ENCODE data around the gene PIGS. TPM values are rescaled to one million over a fixed set of nuclear protein-coding genes. Genes with fewer than 3 reads are reported as not detected.

PIGS gene
- total and polyA plus RNA-seq, 5 donors, result 16.6 to 41.8 (median 40.1) TPM

DNA sequence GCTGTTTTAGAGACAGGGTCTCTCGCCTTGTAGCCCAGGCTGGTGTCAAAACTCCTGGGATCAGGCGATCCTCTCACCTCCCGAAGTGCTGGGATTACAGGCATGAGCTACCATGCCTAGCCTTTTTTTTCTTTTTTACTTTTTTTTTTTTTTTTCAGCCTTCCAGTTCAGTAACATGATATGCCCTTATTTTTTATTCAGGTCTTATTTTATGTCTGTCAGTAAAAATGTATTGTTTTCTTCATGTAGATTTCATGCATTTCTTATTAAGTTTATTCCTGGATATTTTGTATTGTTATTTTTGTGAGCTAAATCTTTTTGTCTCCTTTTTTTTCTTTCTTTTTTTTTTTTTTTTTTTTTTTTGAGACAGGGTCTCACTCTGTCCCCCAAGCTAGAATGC, 67.9 kb downstream of the PIGS start:
- 66% methylated on average over 3 of the region's 3 CpGs for WGBS
- Histone ChIP-seq H3K9me3 (ENCODE audit: control insufficient read depth, low read length) (no peaks in the 10 kb centered on the region), H3K4me3 (ENCODE audit: low read length) (no peak overlapping the region), H3K27ac (ENCODE audit: low read length) (no peak overlapping the region), H3K4me1 (ENCODE audit: control insufficient read depth, insufficient read depth, low read length) (no peaks in the 10 kb centered on the region), H3K27me3 (ENCODE audit: control insufficient read depth, insufficient read depth) (no peaks in the 10 kb centered on the region)
- DNase-seq, result no peak
- intact Hi-C loops (cut with DNase I), result no loop called here
- no peak for ATAC-seq

Other genes with a start within 250 kb of the PIGS start
- 10 to 100 TPM; 20.6 to 22.8 (median 21.3) TPM for gene IFT20, start 236.1 kb downstream of the PIGS start, total RNA-seq
- 27.0 TPM for gene IFT20, start 236.1 kb downstream of the PIGS start, polyA plus RNA-seq
- gene TNFAIP1, start 235.8 kb downstream of the PIGS start, total RNA-seq, result 10 to 100 TPM; 33.3 to 72.3 (median 34.7) TPM
- gene TNFAIP1, start 235.8 kb downstream of the PIGS start, polyA plus RNA-seq, result 20.1 TPM
- 10 to 100 TPM; 97.1 to 99.8 (median 98.6) TPM for gene POLDIP2, start 214.0 kb downstream of the PIGS start, total RNA-seq
- 95.6 TPM for gene POLDIP2, start 214.0 kb downstream of the PIGS start, polyA plus RNA-seq
- not detected for gene SEBOX, start 206.3 kb downstream of the PIGS start, total RNA-seq
- not detected for gene SEBOX, start 206.3 kb downstream of the PIGS start, polyA plus RNA-seq
- gene VTN, start 201.2 kb downstream of the PIGS start, total RNA-seq, result 10 to 100 TPM in 1 of 4 donors, 1 to 10 TPM in 3; 3.8 to 10.5 (median 4.1) TPM
- gene VTN, start 201.2 kb downstream of the PIGS start, polyA plus RNA-seq, result 3.8 TPM
- gene SARM1, start 199.8 kb downstream of the PIGS start, total RNA-seq, result 1 to 10 TPM; 5.8 to 8.9 (median 7.1) TPM
- gene SARM1, start 199.8 kb downstream of the PIGS start, polyA plus RNA-seq, result 4.0 TPM
- 1 to 10 TPM; 5.3 to 9.2 (median 7.6) TPM for gene SLC46A1, start 165.3 kb downstream of the PIGS start, total RNA-seq
- 3.0 TPM for gene SLC46A1, start 165.3 kb downstream of the PIGS start, polyA plus RNA-seq
- gene SLC13A2, start 97.9 kb downstream of the PIGS start, total RNA-seq, result not detected
- not detected for gene SLC13A2, start 97.9 kb downstream of the PIGS start, polyA plus RNA-seq
- not detected for gene FOXN1, start 65.2 kb downstream of the PIGS start, total RNA-seq
- not detected for gene FOXN1, start 65.2 kb downstream of the PIGS start, polyA plus RNA-seq
- 10 to 100 TPM; 14.0 to 28.8 (median 21.0) TPM for gene UNC119, start 18.9 kb downstream of the PIGS start, total RNA-seq
- gene UNC119, start 18.9 kb downstream of the PIGS start, polyA plus RNA-seq, result 22.8 TPM
- 100 to 1,000 TPM; 191 to 390 (median 276) TPM for gene ALDOC, start 5.4 kb upstream of the PIGS start, total RNA-seq
- 283 TPM for gene ALDOC, start 5.4 kb upstream of the PIGS start, polyA plus RNA-seq
- gene SPAG5, start 27.5 kb upstream of the PIGS start, total RNA-seq, result 1 to 10 TPM in 3 of 4 donors, under 1 TPM in 1; 0.81 to 2.7 (median 2.1) TPM
- 1.2 TPM for gene SPAG5, start 27.5 kb upstream of the PIGS start, polyA plus RNA-seq
- gene RSKR, start 42.7 kb upstream of the PIGS start, total RNA-seq, result 1 to 10 TPM; 2.9 to 4.7 (median 4.3) TPM
- 2.9 TPM for gene RSKR, start 42.7 kb upstream of the PIGS start, polyA plus RNA-seq
- gene BLTP2, start 73.6 kb upstream of the PIGS start, total RNA-seq, result 10 to 100 TPM; 70.6 to 87.3 (median 81.7) TPM
- gene BLTP2, start 73.6 kb upstream of the PIGS start, polyA plus RNA-seq, result 21.0 TPM
- 10 to 100 TPM; 29.9 to 36.6 (median 30.4) TPM for gene SDF2, start 90.4 kb upstream of the PIGS start, total RNA-seq
- gene SDF2, start 90.4 kb upstream of the PIGS start, polyA plus RNA-seq, result 38.8 TPM
- gene SUPT6H, start 90.7 kb upstream of the PIGS start, total RNA-seq, result 10 to 100 TPM; 43.6 to 49.0 (median 46.9) TPM
- gene SUPT6H, start 90.7 kb upstream of the PIGS start, polyA plus RNA-seq, result 32.7 TPM
- 1 to 10 TPM; 1.3 to 3.3 (median 2.5) TPM for gene PROCA1, start 140.4 kb upstream of the PIGS start, total RNA-seq
- 2.2 TPM for gene PROCA1, start 140.4 kb upstream of the PIGS start, polyA plus RNA-seq
- 10 to 100 TPM; 56.9 to 62.2 (median 59.8) TPM for gene RAB34, start 146.3 kb upstream of the PIGS start, total RNA-seq
- 57.6 TPM for gene RAB34, start 146.3 kb upstream of the PIGS start, polyA plus RNA-seq
- 1,000 to 10,000 TPM in 1 of 4 donors, 100 to 1,000 TPM in 3; 939 to 1,151 (median 992) TPM for gene RPL23A, start 148.5 kb upstream of the PIGS start, total RNA-seq
- gene RPL23A, start 148.5 kb upstream of the PIGS start, polyA plus RNA-seq, result 817 TPM
- gene TLCD1, start 154.7 kb upstream of the PIGS start, total RNA-seq, result 1 to 10 TPM; 1.7 to 3.8 (median 2.5) TPM
- 1.5 TPM for gene TLCD1, start 154.7 kb upstream of the PIGS start, polyA plus RNA-seq
- 1 to 10 TPM; 1.0 to 1.6 (median 1.2) TPM for gene NEK8, start 157.3 kb upstream of the PIGS start, total RNA-seq
- 0.81 TPM for gene NEK8, start 157.3 kb upstream of the PIGS start, polyA plus RNA-seq
- 1 to 10 TPM; 2.9 to 8.9 (median 4.8) TPM for gene TRAF4, start 172.5 kb upstream of the PIGS start, total RNA-seq
- gene TRAF4, start 172.5 kb upstream of the PIGS start, polyA plus RNA-seq, result 4.5 TPM

All from right cardiac atrium (tissue), 5 donors.